Mesendoderm (in vitro differentiated cells): ENCODE data around the gene ALKBH4.

Source experiments
- DNase-seq: peaks from one replicate; pipeline ENCODE4 v3.0.0; 2013
- H2AK5ac ChIP-seq: 2 replicates; pipeline ENCODE4 v1.6.1; 2013; ENCODE audit warnings: low read length, inconsistent platforms
- H2BK120ac ChIP-seq: 2 replicates; pipeline ENCODE4 v1.6.1; 2013; ENCODE audit warnings: low read depth, mild to moderate bottlenecking, low read length, moderate library complexity, mixed read lengths
- H2BK15ac ChIP-seq: replicated peaks from 2 replicates; pipeline ENCODE4 v1.6.1; 2013; ENCODE audit warnings: low read depth, mild to moderate bottlenecking, moderate library complexity
- H2BK5ac ChIP-seq: 2 replicates; pipeline ENCODE4 v1.6.1; 2013; ENCODE audit warnings: low read length, inconsistent platforms
- H3K18ac ChIP-seq: 2 replicates; pipeline ENCODE4 v1.6.1; 2013; ENCODE audit warnings: mild to moderate bottlenecking, low read length, mixed read lengths
- H3K23ac ChIP-seq: one replicate; pipeline ENCODE4 v1.6.1; 2013; ENCODE audit warnings: low read length
- H3K27ac ChIP-seq: 2 replicates; pipeline ENCODE4 v1.5.1; 2013; ENCODE audit warnings: low read depth, mild to moderate bottlenecking, inconsistent platforms, low read length, moderate library complexity
- H3K27me3 ChIP-seq: 2 replicates; pipeline ENCODE4 v1.6.1; 2013; ENCODE audit warnings: low read length, control low read depth, mild to moderate bottlenecking, inconsistent platforms; ENCODE audit not compliant: insufficient read depth, poor library complexity
- H3K36me3 ChIP-seq: 2 replicates; pipeline ENCODE4 v1.6.1; 2013; ENCODE audit warnings: low read length, inconsistent platforms; ENCODE audit not compliant: control insufficient read depth, insufficient read depth
- H3K4ac ChIP-seq: one replicate; pipeline ENCODE4 v1.6.1; 2013; ENCODE audit warnings: low read depth, mild to moderate bottlenecking, low read length, moderate library complexity
- H3K4me1 ChIP-seq: 2 replicates; pipeline ENCODE4 v1.6.1; 2013; ENCODE audit warnings: low read depth, low read length, inconsistent platforms; ENCODE audit not compliant: control insufficient read depth
- H3K4me2 ChIP-seq: 2 replicates; pipeline ENCODE4 v1.6.1; 2013; ENCODE audit warnings: low read length
- H3K4me3 ChIP-seq: 2 replicates; pipeline ENCODE4 v1.5.1; 2013; ENCODE audit warnings: mild to moderate bottlenecking, low read length
- H3K56ac ChIP-seq: one replicate; pipeline ENCODE4 v1.6.1; 2013; ENCODE audit warnings: low read length
- H3K79me1 ChIP-seq: 2 replicates; pipeline ENCODE4 v1.6.1; 2013; ENCODE audit warnings: low read length, inconsistent platforms
- H3K79me2 ChIP-seq: 2 replicates; pipeline ENCODE4 v1.6.1; 2013; ENCODE audit warnings: mild to moderate bottlenecking, low read length; ENCODE audit not compliant: control insufficient read depth, insufficient read depth
- H3K9ac ChIP-seq: 2 replicates; pipeline ENCODE4 v1.6.1; 2013; ENCODE audit warnings: low read length, inconsistent platforms
- H4K5ac ChIP-seq: one replicate; pipeline ENCODE4 v1.6.1; 2013; ENCODE audit warnings: low read length
- H4K8ac ChIP-seq: one replicate; pipeline ENCODE4 v1.6.1; 2013; ENCODE audit warnings: low read depth, mild to moderate bottlenecking, control low read depth, low read length, moderate library complexity
- WGBS: extraction: QIAGEN DNeasy Blood & Tissue Kit; methylation state at CpG from one replicate; pipeline ENCODE4 v1.1.7; 2013; ENCODE audit warnings: low lambda C conversion rate, missing lambda C conversion rate; ENCODE audit not compliant: insufficient coverage; ENCODE audit errors: extremely low coverage; 5-methylcytosine and 5-hydroxymethylcytosine counted together

The ALKBH4 gene

GRCh38 chr7:102447311-102447710 lies 17.4 kb downstream of the ALKBH4 start:
- no peak overlapping the region for H3K18ac ChIP-seq
- no peak overlapping the region for H3K27ac ChIP-seq
- no peak overlapping the region for H3K4ac ChIP-seq
- no peaks in the 10 kb centered on the region for H3K27me3 ChIP-seq
- no peak overlapping the region for H2AK5ac ChIP-seq
- no peak overlapping the region for H2BK15ac ChIP-seq
- no peak overlapping the region for H3K9ac ChIP-seq
- no peaks in the 10 kb centered on the region for H3K79me1 ChIP-seq
- H3K4me2 ChIP-seq, result no peak overlapping the region
- no peak overlapping the region for H3K56ac ChIP-seq
- no peaks in the 10 kb centered on the region for H3K79me2 ChIP-seq
- no peak overlapping the region for H2BK5ac ChIP-seq
- no peak overlapping the region for H3K23ac ChIP-seq
- H4K5ac ChIP-seq, result no peak overlapping the region
- DNase-seq, result no peak
- no peaks in the 10 kb centered on the region for H3K4me1 ChIP-seq
- H2BK120ac ChIP-seq, result no peak overlapping the region
- H3K4me3 ChIP-seq, result no peak overlapping the region
- WGBS, result no CpG with 5 or more reads among the region's 14 CpGs
- no peak overlapping the region for H4K8ac ChIP-seq
- H3K36me3 ChIP-seq, result no peaks in the 10 kb centered on the region

GRCh38 chr7:102446387-102447156 lies 18.1 kb downstream of the ALKBH4 start:
- Histone ChIP-seq H3K27me3 (no peaks in the 10 kb centered on the region), H3K27ac (no peak overlapping the region), H3K4me3 (no peak overlapping the region), H3K79me2 (no peaks in the 10 kb centered on the region), H4K8ac (no peak overlapping the region), H2BK15ac (no peak overlapping the region), H4K5ac (no peak overlapping the region), H3K23ac (no peak overlapping the region), H3K4me2 (no peak overlapping the region), H3K4ac (no peak overlapping the region), H2BK5ac (no peak overlapping the region), H3K79me1 (no peaks in the 10 kb centered on the region), H2BK120ac (no peak overlapping the region), H3K36me3 (peaks cover 2% of the 10 kb centered on the region), H2AK5ac (no peak overlapping the region), H3K18ac (no peak overlapping the region), H3K4me1 (no peaks in the 10 kb centered on the region), H3K9ac (no peak overlapping the region), H3K56ac (no peak overlapping the region)
- no CpG with 5 or more reads among the region's 41 CpGs for WGBS
- DNase-seq, result no peak

GRCh38 chr7:102445674-102446071 lies 19.0 kb downstream of the ALKBH4 start:
- no peak overlapping the region for H3K18ac ChIP-seq
- H3K4me3 ChIP-seq, result no peak overlapping the region
- no peaks in the 10 kb centered on the region for H3K4me1 ChIP-seq
- no peaks in the 10 kb centered on the region for H3K79me2 ChIP-seq
- H2BK120ac ChIP-seq, result no peak overlapping the region
- H3K56ac ChIP-seq, result no peak overlapping the region
- WGBS, result no CpG with 5 or more reads among the region's 2 CpGs
- H4K8ac ChIP-seq, result no peak overlapping the region
- no peak overlapping the region for H2BK5ac ChIP-seq
- no peak for DNase-seq
- H3K9ac ChIP-seq, result no peak overlapping the region
- H4K5ac ChIP-seq, result no peak overlapping the region
- no peak overlapping the region for H2BK15ac ChIP-seq
- H3K4ac ChIP-seq, result no peak overlapping the region
- no peak overlapping the region for H3K23ac ChIP-seq
- no peaks in the 10 kb centered on the region for H3K27me3 ChIP-seq
- H3K27ac ChIP-seq, result no peak overlapping the region
- H3K4me2 ChIP-seq, result no peak overlapping the region
- H3K79me1 ChIP-seq, result no peaks in the 10 kb centered on the region
- no peak overlapping the region for H2AK5ac ChIP-seq
- peaks cover 2% of the 10 kb centered on the region for H3K36me3 ChIP-seq

- H3K36me3 ChIP-seq, result peaks cover 2% of the 10 kb centered on the region
Observed at GRCh38 chr7:102444961-102445673, 19.5 kb downstream of the ALKBH4 start.

GRCh38 chr7:102439963-102440795 lies 24.5 kb downstream of the ALKBH4 start:
- H3K23ac ChIP-seq, result no peak overlapping the region
- peaks cover 2% of the 10 kb centered on the region for H3K36me3 ChIP-seq
- H2BK5ac ChIP-seq, result no peak overlapping the region
- no peak overlapping the region for H3K4me3 ChIP-seq
- no peak overlapping the region for H2BK15ac ChIP-seq
- peak overlapping the region; percentile 51 for H3K27ac ChIP-seq
- H3K18ac ChIP-seq, result no peak overlapping the region
- H3K27me3 ChIP-seq, result no peaks in the 10 kb centered on the region
- H3K79me2 ChIP-seq, result no peaks in the 10 kb centered on the region
- DNase-seq, result peak; percentile 89
- H4K5ac ChIP-seq, result no peak overlapping the region
- no peaks in the 10 kb centered on the region for H3K4me1 ChIP-seq
- no peaks in the 10 kb centered on the region for H3K79me1 ChIP-seq
- H2BK120ac ChIP-seq, result no peak overlapping the region
- H2AK5ac ChIP-seq, result no peak overlapping the region
- WGBS, result no CpG with 5 or more reads among the region's 17 CpGs
- no peak overlapping the region for H4K8ac ChIP-seq
- no peak overlapping the region for H3K9ac ChIP-seq
- no peak overlapping the region for H3K4me2 ChIP-seq
- no peak overlapping the region for H3K56ac ChIP-seq
- no peak overlapping the region for H3K4ac ChIP-seq

More at GRCh38 chr7:102444961-102445673, 19.5 kb downstream of the ALKBH4 start:
- no peaks in the 10 kb centered on the region for H3K4me1 ChIP-seq
- H3K56ac ChIP-seq, result no peak overlapping the region
- H3K23ac ChIP-seq, result no peak overlapping the region
- H4K5ac ChIP-seq, result no peak overlapping the region
- no peak overlapping the region for H3K27ac ChIP-seq
- no peak for DNase-seq
- H3K4me3 ChIP-seq, result no peak overlapping the region
- H3K4ac ChIP-seq, result no peak overlapping the region
- no peak overlapping the region for H3K18ac ChIP-seq
- no peak overlapping the region for H2BK15ac ChIP-seq
- no CpG with 5 or more reads among the region's 17 CpGs for WGBS
- no peak overlapping the region for H2AK5ac ChIP-seq
- H2BK5ac ChIP-seq, result no peak overlapping the region
- no peak overlapping the region for H3K4me2 ChIP-seq
- H4K8ac ChIP-seq, result no peak overlapping the region
- no peak overlapping the region for H2BK120ac ChIP-seq
- H3K27me3 ChIP-seq, result no peaks in the 10 kb centered on the region
- no peaks in the 10 kb centered on the region for H3K79me2 ChIP-seq
- H3K79me1 ChIP-seq, result no peaks in the 10 kb centered on the region
- H3K9ac ChIP-seq, result no peak overlapping the region
